Liver (tissue), 9 donors: Measurements from ENCODE around the gene RETREG3. TPM values are rescaled to one million over a fixed set of nuclear protein-coding genes. Genes with fewer than 3 reads are reported as not detected.

Source experiments
- DNase-seq: peaks from one replicate; pipeline ENCODE4 v3.0.0-alpha.2; 2017; ENCODE audit warnings: low spot score
- H3K27ac ChIP-seq, 2 donors: one replicate each; pipeline ENCODE4 v1.7.0; 2013; ENCODE audit warnings: inconsistent platforms in 2 of 2, low read length in 2 of 2, control low read depth in 1 of 2, low read depth in 1 of 2, mild to moderate bottlenecking in 1 of 2
- H3K27me3 ChIP-seq, 4 donors: one replicate each; pipeline versions ENCODE4 v1.6.1 to v1.7.0; 2013; ENCODE audit warnings: low read length in 3 of 4, inconsistent platforms in 1 of 4, mild to moderate bottlenecking in 1 of 4, moderate library complexity in 1 of 4; ENCODE audit not compliant: control insufficient read depth in 4 of 4, insufficient read depth in 4 of 4
- H3K36me3 ChIP-seq, 4 donors: one replicate each; pipeline versions ENCODE4 v1.6.1 to v1.7.0; 2013; ENCODE audit warnings: low read length in 3 of 4, mild to moderate bottlenecking in 3 of 4, low read depth in 1 of 4, moderate library complexity in 1 of 4; ENCODE audit not compliant: control insufficient read depth in 4 of 4, insufficient read depth in 3 of 4
- H3K4me1 ChIP-seq, 4 donors: one replicate each; pipeline versions ENCODE4 v1.6.1 to v1.7.0; 2013; ENCODE audit warnings: low read length in 3 of 4, mild to moderate bottlenecking in 3 of 4, moderate library complexity in 1 of 4; ENCODE audit not compliant: control insufficient read depth in 4 of 4, insufficient read depth in 4 of 4
- H3K4me3 ChIP-seq, 3 donors: one replicate each; pipeline versions ENCODE4 v1.6.1 to v1.7.0; 2013; ENCODE audit warnings: low read length in 3 of 3, control low read depth in 1 of 3, low read depth in 1 of 3, mild to moderate bottlenecking in 1 of 3
- H3K9ac ChIP-seq, 2 donors: one replicate each; pipeline ENCODE4 v1.7.0; 2013; ENCODE audit warnings: low read length in 2 of 2, mild to moderate bottlenecking in 2 of 2, moderate library complexity in 2 of 2, control low read depth in 1 of 2, low read depth in 1 of 2
- H3K9me3 ChIP-seq, 4 donors: one replicate each; pipeline versions ENCODE4 v1.6.1 to v1.7.0; 2013; ENCODE audit warnings: low read length in 3 of 4; ENCODE audit not compliant: control insufficient read depth in 4 of 4
- ATF3 ChIP-seq: IDR thresholded peaks from 2 replicates; pipeline ENCODE4 v1.6.1; 2016; ENCODE audit warnings: antibody characterized with exemption
- EGR1 ChIP-seq, 2 donors: IDR thresholded peaks; 2 replicates each; pipeline ENCODE4 v1.6.1; 2016 to 2018; ENCODE audit warnings: antibody characterized with exemption in 2 of 2, low read depth in 2 of 2
- FOXA1 ChIP-seq: IDR thresholded peaks from 2 replicates; pipeline ENCODE4 v1.6.1; 2016; ENCODE audit warnings: antibody characterized with exemption
- FOXA2 ChIP-seq: IDR thresholded peaks from 2 replicates; pipeline ENCODE4 v1.6.1; 2016; ENCODE audit warnings: antibody characterized with exemption
- GABPA ChIP-seq, 2 donors: IDR thresholded peaks in 1 of 2; conservative IDR thresholded peaks in 1 of 2; 2 replicates each; pipeline ENCODE4 v1.6.1; 2016; ENCODE audit warnings: antibody characterized with exemption in 2 of 2, mild to moderate bottlenecking in 1 of 2, moderate library complexity in 1 of 2
- HNF4A ChIP-seq, 2 donors: conservative IDR thresholded peaks; 2 replicates each; pipeline ENCODE4 v1.6.1; 2016; ENCODE audit warnings: antibody characterized with exemption in 2 of 2, mild to moderate bottlenecking in 2 of 2
- HNF4G ChIP-seq: IDR thresholded peaks from 2 replicates; pipeline ENCODE4 v1.6.1; 2016; ENCODE audit warnings: antibody characterized with exemption
- JUND ChIP-seq, 2 donors: IDR thresholded peaks; 2 replicates each; pipeline ENCODE4 v1.6.1; 2016; ENCODE audit warnings: antibody characterized with exemption in 2 of 2
- NR2F2 ChIP-seq: IDR thresholded peaks from 2 replicates; pipeline ENCODE4 v1.6.1; 2016; ENCODE audit warnings: antibody characterized with exemption
- RAD21 ChIP-seq, 2 donors: IDR thresholded peaks; 2 replicates each; pipeline ENCODE4 v1.6.1; 2016; ENCODE audit warnings: antibody characterized with exemption in 2 of 2, mild to moderate bottlenecking in 2 of 2
- RXRA ChIP-seq, 2 donors: IDR thresholded peaks; 2 replicates each; pipeline ENCODE4 v1.6.1; 2017 to 2018; ENCODE audit warnings: antibody characterized with exemption in 2 of 2, mild to moderate bottlenecking in 1 of 2
- SP1 ChIP-seq: IDR thresholded peaks from 2 replicates; pipeline ENCODE4 v1.6.1; 2018; ENCODE audit warnings: antibody characterized with exemption, mild to moderate bottlenecking
- TAF1 ChIP-seq: conservative IDR thresholded peaks from 2 replicates; pipeline ENCODE4 v1.6.1; 2016; ENCODE audit warnings: antibody characterized with exemption, mild to moderate bottlenecking
- YY1 ChIP-seq: IDR thresholded peaks from 2 replicates; pipeline ENCODE4 v1.6.1; 2016; ENCODE audit warnings: antibody characterized with exemption, mild to moderate bottlenecking
- ZBTB33 ChIP-seq: IDR thresholded peaks from 2 replicates; pipeline ENCODE4 v1.6.1; 2016; ENCODE audit warnings: antibody characterized with exemption
- WGBS: extraction: QIAGEN DNeasy Blood & Tissue Kit; methylation state at CpG from one replicate; pipeline ENCODE4 v1.1.7; 2013; 5-methylcytosine and 5-hydroxymethylcytosine counted together
- polyA plus RNA-seq, 2 donors: library from polyadenylated mRNA; stranded (reverse) in 1 of 2; unstranded in 1 of 2; fragments of 200-250 nt in 1 of 2; fragments of >200 nt in 1 of 2; fragmentation: Nextera tagmentation in 1 of 2; extraction: Ambion mirVana in 1 of 2; gene quantifications; one replicate each; pipeline versions ENCODE4 v1.2.1 to v1.2.3, GENCODE V29; 2013 to 2015
- total RNA-seq, 2 donors: library from RNA; depleted of rRNA; stranded (reverse); fragments of >200 nt; gene quantifications; one replicate each; pipeline ENCODE4 v1.2.3, GENCODE V29; 2014
- TF ChIP-seq, protein P1 (sequence below): IDR thresholded peaks from 2 replicates; pipeline ENCODE4 v1.6.1; 2016; ENCODE audit warnings: antibody characterized with exemption
- TF ChIP-seq, protein P2 (sequence below): IDR thresholded peaks from 2 replicates; pipeline ENCODE4 v1.6.1; 2016; ENCODE audit warnings: antibody characterized with exemption, mild to moderate bottlenecking
- TF ChIP-seq, protein P3 (sequence below): fragments of 150-350 bp; IDR thresholded peaks from 2 replicates; pipeline ENCODE4 v1.5.1; 2017; ENCODE audit warnings: improper control_type of control experiment, low read depth, low read length; ENCODE audit not compliant: missing input control
- donor health status: healthy.
- donor health status: healthy.
- donor health status: healthy.
- donor health status: healthy.
- donor health status: healthy.

The RETREG3 gene
- total and polyA plus RNA-seq, 4 donors = 9.0 to 44.3 (median 26.6) TPM

DNA sequence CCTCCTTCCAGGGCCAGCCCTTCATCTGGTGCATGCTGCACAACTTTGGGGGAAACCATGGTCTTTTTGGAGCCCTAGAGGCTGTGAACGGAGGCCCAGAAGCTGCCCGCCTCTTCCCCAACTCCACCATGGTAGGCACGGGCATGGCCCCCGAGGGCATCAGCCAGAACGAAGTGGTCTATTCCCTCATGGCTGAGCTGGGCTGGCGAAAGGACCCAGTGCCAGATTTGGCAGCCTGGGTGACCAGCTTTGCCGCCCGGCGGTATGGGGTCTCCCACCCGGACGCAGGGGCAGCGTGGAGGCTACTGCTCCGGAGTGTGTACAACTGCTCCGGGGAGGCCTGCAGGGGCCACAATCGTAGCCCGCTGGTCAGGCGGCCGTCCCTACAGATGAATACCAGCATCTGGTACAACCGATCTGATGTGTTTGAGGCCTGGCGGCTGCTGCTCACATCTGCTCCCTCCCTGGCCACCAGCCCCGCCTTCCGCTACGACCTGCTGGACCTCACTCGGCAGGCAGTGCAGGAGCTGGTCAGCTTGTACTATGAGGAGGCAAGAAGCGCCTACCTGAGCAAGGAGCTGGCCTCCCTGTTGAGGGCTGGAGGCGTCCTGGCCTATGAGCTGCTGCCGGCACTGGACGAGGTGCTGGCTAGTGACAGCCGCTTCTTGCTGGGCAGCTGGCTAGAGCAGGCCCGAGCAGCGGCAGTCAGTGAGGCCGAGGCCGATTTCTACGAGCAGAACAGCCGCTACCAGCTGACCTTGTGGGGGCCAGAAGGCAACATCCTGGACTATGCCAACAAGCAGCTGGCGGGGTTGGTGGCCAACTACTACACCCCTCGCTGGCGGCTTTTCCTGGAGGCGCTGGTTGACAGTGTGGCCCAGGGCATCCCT lies 65.7 kb downstream of the RETREG3 start:
- WGBS = 94% methylated on average over 39 of the region's 39 CpGs
- Histone ChIP-seq H3K9me3 (no peaks in the 10 kb centered on the region), H3K36me3 (peaks cover 6 to 20% (median 12%) of the 10 kb centered on the region in 4 donors), H3K4me3 (no peak overlapping the region), H3K27me3 (no peaks in the 10 kb centered on the region), H3K27ac (peak overlapping the region; percentile 80 to 85), H3K4me1 (peaks cover 7 to 29% (median 24%) of the 10 kb centered on the region in 4 donors), H3K9ac (no peak overlapping the region)
- no peak for TF ChIP-seq RAD21 (IDR thresholded peaks at IDR 0.05)
- no peak for TF ChIP-seq FOXA1
- no peak for TF ChIP-seq ZBTB33
- TF ChIP-seq ATF3 = no peak
- DNase-seq = no peak

GRCh38 chr17:42541041-42541833 lies 67.9 kb downstream of the RETREG3 start:
- TF ChIP-seq FOXA1 = no peak
- no peak for TF ChIP-seq ATF3
- peak; percentile 71 to 88 for TF ChIP-seq RXRA (IDR thresholded peaks at IDR 0.05)
- no peak for TF ChIP-seq RAD21 (IDR thresholded peaks at IDR 0.05)
- TF ChIP-seq, protein P1, sequence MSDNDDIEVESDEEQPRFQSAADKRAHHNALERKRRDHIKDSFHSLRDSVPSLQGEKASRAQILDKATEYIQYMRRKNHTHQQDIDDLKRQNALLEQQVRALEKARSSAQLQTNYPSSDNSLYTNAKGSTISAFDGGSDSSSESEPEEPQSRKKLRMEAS = peak; percentile 72
- peak; percentile 77 for TF ChIP-seq SP1
- TF ChIP-seq JUND (IDR thresholded peaks at IDR 0.05) = peak; percentile 64 to 86
- TF ChIP-seq YY1 = no peak
- peak; percentile 35 for TF ChIP-seq HNF4G
- TF ChIP-seq, protein P2, sequence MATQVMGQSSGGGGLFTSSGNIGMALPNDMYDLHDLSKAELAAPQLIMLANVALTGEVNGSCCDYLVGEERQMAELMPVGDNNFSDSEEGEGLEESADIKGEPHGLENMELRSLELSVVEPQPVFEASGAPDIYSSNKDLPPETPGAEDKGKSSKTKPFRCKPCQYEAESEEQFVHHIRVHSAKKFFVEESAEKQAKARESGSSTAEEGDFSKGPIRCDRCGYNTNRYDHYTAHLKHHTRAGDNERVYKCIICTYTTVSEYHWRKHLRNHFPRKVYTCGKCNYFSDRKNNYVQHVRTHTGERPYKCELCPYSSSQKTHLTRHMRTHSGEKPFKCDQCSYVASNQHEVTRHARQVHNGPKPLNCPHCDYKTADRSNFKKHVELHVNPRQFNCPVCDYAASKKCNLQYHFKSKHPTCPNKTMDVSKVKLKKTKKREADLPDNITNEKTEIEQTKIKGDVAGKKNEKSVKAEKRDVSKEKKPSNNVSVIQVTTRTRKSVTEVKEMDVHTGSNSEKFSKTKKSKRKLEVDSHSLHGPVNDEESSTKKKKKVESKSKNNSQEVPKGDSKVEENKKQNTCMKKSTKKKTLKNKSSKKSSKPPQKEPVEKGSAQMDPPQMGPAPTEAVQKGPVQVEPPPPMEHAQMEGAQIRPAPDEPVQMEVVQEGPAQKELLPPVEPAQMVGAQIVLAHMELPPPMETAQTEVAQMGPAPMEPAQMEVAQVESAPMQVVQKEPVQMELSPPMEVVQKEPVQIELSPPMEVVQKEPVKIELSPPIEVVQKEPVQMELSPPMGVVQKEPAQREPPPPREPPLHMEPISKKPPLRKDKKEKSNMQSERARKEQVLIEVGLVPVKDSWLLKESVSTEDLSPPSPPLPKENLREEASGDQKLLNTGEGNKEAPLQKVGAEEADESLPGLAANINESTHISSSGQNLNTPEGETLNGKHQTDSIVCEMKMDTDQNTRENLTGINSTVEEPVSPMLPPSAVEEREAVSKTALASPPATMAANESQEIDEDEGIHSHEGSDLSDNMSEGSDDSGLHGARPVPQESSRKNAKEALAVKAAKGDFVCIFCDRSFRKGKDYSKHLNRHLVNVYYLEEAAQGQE = no peak
- no peak for TF ChIP-seq NR2F2
- peak; percentile 18 for TF ChIP-seq ZBTB33
- no peak for TF ChIP-seq FOXA2
- peak in 1 of 2 donors; percentile 13 for TF ChIP-seq EGR1 (IDR thresholded peaks at IDR 0.05; ENCODE audit: low read depth in 2 of 2)
- TF ChIP-seq HNF4A (conservative IDR thresholded peaks at IDR 0.05) = peak; percentile 58 to 76
- TF ChIP-seq TAF1 = no peak
- TF ChIP-seq, protein P3, sequence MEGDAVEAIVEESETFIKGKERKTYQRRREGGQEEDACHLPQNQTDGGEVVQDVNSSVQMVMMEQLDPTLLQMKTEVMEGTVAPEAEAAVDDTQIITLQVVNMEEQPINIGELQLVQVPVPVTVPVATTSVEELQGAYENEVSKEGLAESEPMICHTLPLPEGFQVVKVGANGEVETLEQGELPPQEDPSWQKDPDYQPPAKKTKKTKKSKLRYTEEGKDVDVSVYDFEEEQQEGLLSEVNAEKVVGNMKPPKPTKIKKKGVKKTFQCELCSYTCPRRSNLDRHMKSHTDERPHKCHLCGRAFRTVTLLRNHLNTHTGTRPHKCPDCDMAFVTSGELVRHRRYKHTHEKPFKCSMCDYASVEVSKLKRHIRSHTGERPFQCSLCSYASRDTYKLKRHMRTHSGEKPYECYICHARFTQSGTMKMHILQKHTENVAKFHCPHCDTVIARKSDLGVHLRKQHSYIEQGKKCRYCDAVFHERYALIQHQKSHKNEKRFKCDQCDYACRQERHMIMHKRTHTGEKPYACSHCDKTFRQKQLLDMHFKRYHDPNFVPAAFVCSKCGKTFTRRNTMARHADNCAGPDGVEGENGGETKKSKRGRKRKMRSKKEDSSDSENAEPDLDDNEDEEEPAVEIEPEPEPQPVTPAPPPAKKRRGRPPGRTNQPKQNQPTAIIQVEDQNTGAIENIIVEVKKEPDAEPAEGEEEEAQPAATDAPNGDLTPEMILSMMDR = no peak
- peak in 1 of 2 donors; percentile 33 for TF ChIP-seq GABPA (IDR thresholded peaks at IDR 0.05 in 1 of 2, conservative IDR thresholded peaks at IDR 0.05 in 1 of 2)
- Histone ChIP-seq H3K4me3 (no peak overlapping the region), H3K27ac (peak overlapping the region; percentile 67 to 81), H3K36me3 (peaks cover 6 to 20% (median 12%) of the 10 kb centered on the region in 4 donors), H3K27me3 (no peaks in the 10 kb centered on the region), H3K9ac (no peak overlapping the region), H3K9me3 (no peaks in the 10 kb centered on the region), H3K4me1 (peaks cover 16 to 31% (median 25%) of the 10 kb centered on the region in 4 donors)
- WGBS = 66% methylated on average over 17 of the region's 17 CpGs
- no peak for DNase-seq
